HEK293 (cell line): Measurements from ENCODE around the gene PLA2G4D.

Experiments
- CTCF ChIP-seq: fragments of 450-650 bp; formaldehyde crosslinking; IDR thresholded peaks from 2 replicates; pipeline ENCODE4 v1.5.1; 2016; ENCODE audit warnings: missing biosample characterization, missing genetic modification characterization
- GLI4 ChIP-seq: fragments of 450-650 bp; formaldehyde crosslinking; IDR thresholded peaks from 2 replicates; pipeline ENCODE4 v1.5.1; 2016; ENCODE audit warnings: missing biosample characterization, missing genetic modification characterization
- PRDM10 ChIP-seq: fragments of 450-650 bp; formaldehyde crosslinking; IDR thresholded peaks from 2 replicates; pipeline ENCODE4 v1.5.1; 2016; ENCODE audit warnings: missing biosample characterization, missing genetic modification characterization
- SCRT1 ChIP-seq: fragments of 450-650 bp; formaldehyde crosslinking; IDR thresholded peaks from 2 replicates; pipeline ENCODE4 v1.5.1; 2016; ENCODE audit warnings: missing biosample characterization, missing genetic modification characterization, borderline replicate concordance
- YY2 ChIP-seq: fragments of 450-650 bp; formaldehyde crosslinking; IDR thresholded peaks from 2 replicates; pipeline ENCODE4 v1.5.1; 2016; ENCODE audit warnings: missing biosample characterization, missing genetic modification characterization
- ZNF24 ChIP-seq: fragments of 450-650 bp; formaldehyde crosslinking; IDR thresholded peaks from 2 replicates; pipeline ENCODE4 v1.5.1; 2016; ENCODE audit warnings: missing biosample characterization, missing genetic modification characterization
- ZNF274 ChIP-seq, 2 experiments: fragments of 200-500 bp in 1 of 2; fragments of 450-650 bp in 1 of 2; sonication (Bioruptor generic) in 1 of 2; formaldehyde crosslinking in 1 of 2; IDR thresholded peaks; 2 replicates each; pipeline versions ENCODE4 v1.5.1 to v1.6.1; 2014 to 2016; ENCODE audit warnings: borderline replicate concordance in 1 of 2, inconsistent platforms in 1 of 2, low read length in 1 of 2, missing biosample characterization in 1 of 2, missing genetic modification characterization in 1 of 2
- ZNF341 ChIP-seq: fragments of 450-650 bp; formaldehyde crosslinking; IDR thresholded peaks from 2 replicates; pipeline ENCODE4; 2016; ENCODE audit warnings: low read depth, missing biosample characterization, missing genetic modification characterization
- ZNF404 ChIP-seq: fragments of 450-650 bp; formaldehyde crosslinking; IDR thresholded peaks from 2 replicates; pipeline ENCODE4 v1.5.1; 2017; ENCODE audit warnings: missing biosample characterization, missing genetic modification characterization
- ZNF707 ChIP-seq: fragments of 450-650 bp; formaldehyde crosslinking; IDR thresholded peaks from 2 replicates; pipeline ENCODE4 v1.5.1; 2016; ENCODE audit warnings: missing biosample characterization, missing genetic modification characterization

DNA sequence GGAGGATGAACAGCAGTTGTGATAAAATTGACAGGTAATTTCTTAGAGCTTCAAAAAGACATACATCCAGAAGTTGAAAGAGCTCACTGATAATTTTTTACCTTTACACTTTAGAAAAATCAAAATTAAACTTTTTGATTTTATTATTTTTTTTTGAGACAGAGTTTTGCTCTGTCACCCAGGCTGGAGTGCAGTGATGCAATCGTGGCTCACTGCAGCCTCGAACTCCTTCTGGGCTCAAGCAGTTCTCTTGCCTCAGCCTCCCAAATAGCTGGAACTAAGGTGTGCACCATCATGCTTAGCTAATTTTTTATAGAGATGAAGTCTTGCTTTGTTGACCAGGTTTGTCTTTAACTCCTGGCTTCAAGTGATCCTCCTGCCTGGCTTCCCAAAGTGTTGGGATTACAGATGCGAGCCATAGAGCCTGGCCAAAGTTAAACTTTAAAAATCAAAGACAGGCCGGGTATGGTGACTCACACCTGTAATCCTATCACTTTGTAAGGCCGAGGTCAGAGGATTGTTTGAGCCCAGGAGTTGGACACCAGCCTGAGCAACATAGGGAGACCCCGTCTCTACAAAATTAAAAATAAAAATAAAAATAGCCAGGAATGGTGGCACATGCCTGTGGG lies 40.4 kb upstream of the PLA2G4D start:
- TF ChIP-seq CTCF (tag by site-specific recombination) (no peak), ZNF24 (no peak), ZNF274 (IDR thresholded peaks at IDR 0.05; ENCODE audit: low read length) (no peak), ZNF274 (tag by site-specific recombination; IDR thresholded peaks at IDR 0.05; ENCODE audit: borderline replicate concordance) (no peak), ZNF404 (tag by site-specific recombination) (no peak), ZNF707 (no peak), YY2 (tag by site-specific recombination) (no peak), PRDM10 (tag by site-specific recombination) (no peak), GLI4 (tag by site-specific recombination) (no peak), SCRT1 (no peak), ZNF341 (tag by site-specific recombination) (no peak)
